Endodermal cell (in vitro differentiated cells): ENCODE data around the gene PER1. TPM values are rescaled to one million over a fixed set of nuclear protein-coding genes. Genes with fewer than 3 reads are reported as not detected.

ENCODE experiments used
- DNase-seq: peaks from one replicate; pipeline ENCODE4 v3.0.0-alpha.2; 2017
- H3K27ac ChIP-seq: 2 replicates; pipeline ENCODE4 v1.5.1; 2013; ENCODE audit warnings: mild to moderate bottlenecking, low read depth, low read length, moderate library complexity
- H3K27me3 ChIP-seq: 2 replicates; pipeline ENCODE4 v1.6.1; 2013; ENCODE audit warnings: mild to moderate bottlenecking, low read length, moderate library complexity; ENCODE audit not compliant: insufficient read depth, control insufficient read depth, poor library complexity, severe bottlenecking
- H3K36me3 ChIP-seq: 2 replicates; pipeline ENCODE4 v1.7.0; 2013; ENCODE audit warnings: mild to moderate bottlenecking, low read length, moderate library complexity; ENCODE audit not compliant: control insufficient read depth, insufficient read depth
- H3K4me1 ChIP-seq: one replicate; pipeline ENCODE4 v1.7.0; 2013; ENCODE audit warnings: low read length; ENCODE audit not compliant: control insufficient read depth, insufficient read depth
- H3K4me3 ChIP-seq: 2 replicates; pipeline ENCODE4 v1.5.1; 2013; ENCODE audit warnings: mild to moderate bottlenecking, low read length, moderate library complexity
- H3K9ac ChIP-seq: 2 replicates; pipeline ENCODE4 v1.6.1; 2013; ENCODE audit warnings: mild to moderate bottlenecking, low read length, moderate library complexity; ENCODE audit not compliant: poor library complexity, severe bottlenecking; ENCODE audit errors: extremely low read depth
- H3K9me3 ChIP-seq: 2 replicates; pipeline ENCODE4 v1.6.1; 2013; ENCODE audit warnings: mild to moderate bottlenecking, low read length, moderate library complexity; ENCODE audit not compliant: control insufficient read depth
- H3K27ac Mint-ChIP-seq: 2 replicates; pipeline ENCODE4 v1.8.0; 2020; ENCODE audit warnings: mixed read lengths
- H3K27me3 Mint-ChIP-seq: 2 replicates; pipeline ENCODE4 v1.8.0; 2021; ENCODE audit warnings: mild to moderate bottlenecking, mixed read lengths; ENCODE audit not compliant: insufficient read depth
- H3K36me3 Mint-ChIP-seq: 2 replicates; pipeline ENCODE4 v1.8.0; 2020; ENCODE audit warnings: low read depth, mixed read lengths
- H3K4me1 Mint-ChIP-seq: 2 replicates; pipeline ENCODE4 v1.8.0; 2020; ENCODE audit warnings: mixed read lengths
- H3K4me3 Mint-ChIP-seq: 2 replicates; pipeline ENCODE4 v1.8.0; 2020; ENCODE audit warnings: mild to moderate bottlenecking, moderate library complexity, mixed read lengths
- H3K9me3 Mint-ChIP-seq: 2 replicates; pipeline ENCODE4 v1.8.0; 2020; ENCODE audit warnings: mild to moderate bottlenecking, mixed read lengths
- WGBS, 2 experiments: methylation state at CpG; one replicate each; pipeline versions ENCODE4 v1.1.5 to v1.1.7; 2013; ENCODE audit warnings: missing lambda C conversion rate in 2 of 2, mixed read lengths in 1 of 2; ENCODE audit not compliant: insufficient coverage in 1 of 2, insufficient read length in 1 of 2; 5-methylcytosine and 5-hydroxymethylcytosine counted together
- total RNA-seq, 2 donors: library from RNA; stranded (reverse); fragmentation: NEBNext Ultra II Directional in 1 of 2; extraction: Animal tissue kit (Norgen Biotek cat#: 25700) in 1 of 2; gene quantifications; 2 replicates in 1 of 2; 3 replicates in 1 of 2; pipeline ENCODE4 v1.2.1, GENCODE V29; 2021
- TF ChIP-seq, protein P1 (sequence below): fragments of 200-600 bp; sonication (generic); conservative IDR thresholded peaks from 2 replicates; pipeline ENCODE4 v1.5.0; 2021; ENCODE audit warnings: antibody characterized with exemption, mild to moderate bottlenecking

The PER1 gene
- total RNA-seq, 2 donors from 2014 or later = 38.3 to 53.7 TPM

DNA sequence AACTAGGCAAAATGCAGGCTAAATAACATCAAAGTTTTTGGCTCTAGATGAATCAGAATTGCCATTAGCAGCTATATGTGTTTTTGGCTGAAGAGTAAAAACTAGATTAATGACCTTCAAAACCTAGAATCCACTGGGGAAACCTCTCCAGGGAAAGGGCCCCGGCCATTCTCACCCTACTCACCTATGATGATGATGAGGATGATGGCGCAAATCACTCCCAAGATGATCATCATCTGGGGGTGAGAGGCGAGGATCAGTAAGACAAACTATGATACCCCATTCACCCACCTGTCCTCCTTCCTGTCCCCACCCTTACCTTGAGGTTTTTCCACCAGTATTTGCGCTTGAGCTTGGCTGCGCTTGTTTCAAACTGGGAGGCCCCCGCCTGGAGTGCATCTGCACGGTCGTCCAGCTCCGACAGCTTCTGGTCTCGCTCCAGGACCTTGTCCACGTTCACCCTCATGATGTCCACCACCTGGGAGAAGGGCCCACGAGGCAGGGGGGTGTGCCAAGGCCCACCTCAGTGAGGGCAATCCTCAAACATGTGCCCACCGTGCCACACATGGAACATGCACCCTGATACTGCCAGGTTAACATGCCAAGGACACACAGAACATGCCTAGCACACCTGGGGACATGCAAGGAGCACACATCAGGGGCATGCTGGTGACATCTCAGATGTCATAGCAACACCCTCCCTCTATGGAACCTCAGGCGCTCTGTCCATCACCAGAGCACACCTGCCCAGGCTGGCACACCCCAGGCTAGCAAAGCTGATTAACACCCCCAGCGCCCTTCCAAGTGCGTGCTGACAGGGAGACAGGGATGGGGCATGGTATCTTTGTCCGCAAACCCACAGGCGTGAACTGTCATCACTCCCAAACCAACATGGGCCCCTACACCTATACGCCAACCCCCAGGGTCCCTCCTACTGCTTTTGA lies 9.4 kb upstream of the PER1 start:
- peak overlapping the region; percentile 77 for H3K4me3 Mint-ChIP-seq
- H3K27ac Mint-ChIP-seq = peak overlapping the region; percentile 64
- peak overlapping the region; percentile 81 for H3K9ac ChIP-seq
- peaks cover 15% of the 10 kb centered on the region for H3K4me1 ChIP-seq
- H3K4me1 Mint-ChIP-seq = peaks cover 36% of the 10 kb centered on the region
- TF ChIP-seq, protein P1, sequence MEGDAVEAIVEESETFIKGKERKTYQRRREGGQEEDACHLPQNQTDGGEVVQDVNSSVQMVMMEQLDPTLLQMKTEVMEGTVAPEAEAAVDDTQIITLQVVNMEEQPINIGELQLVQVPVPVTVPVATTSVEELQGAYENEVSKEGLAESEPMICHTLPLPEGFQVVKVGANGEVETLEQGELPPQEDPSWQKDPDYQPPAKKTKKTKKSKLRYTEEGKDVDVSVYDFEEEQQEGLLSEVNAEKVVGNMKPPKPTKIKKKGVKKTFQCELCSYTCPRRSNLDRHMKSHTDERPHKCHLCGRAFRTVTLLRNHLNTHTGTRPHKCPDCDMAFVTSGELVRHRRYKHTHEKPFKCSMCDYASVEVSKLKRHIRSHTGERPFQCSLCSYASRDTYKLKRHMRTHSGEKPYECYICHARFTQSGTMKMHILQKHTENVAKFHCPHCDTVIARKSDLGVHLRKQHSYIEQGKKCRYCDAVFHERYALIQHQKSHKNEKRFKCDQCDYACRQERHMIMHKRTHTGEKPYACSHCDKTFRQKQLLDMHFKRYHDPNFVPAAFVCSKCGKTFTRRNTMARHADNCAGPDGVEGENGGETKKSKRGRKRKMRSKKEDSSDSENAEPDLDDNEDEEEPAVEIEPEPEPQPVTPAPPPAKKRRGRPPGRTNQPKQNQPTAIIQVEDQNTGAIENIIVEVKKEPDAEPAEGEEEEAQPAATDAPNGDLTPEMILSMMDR = peak; percentile 10
- H3K27me3 ChIP-seq = no peaks in the 10 kb centered on the region
- H3K36me3 ChIP-seq = peaks cover 27% of the 10 kb centered on the region
- 85 to 91% methylated on average over 10 to 18 of the region's 19 CpGs for WGBS, 2 experiments
- no peak overlapping the region for H3K27ac ChIP-seq
- peaks cover 31% of the 10 kb centered on the region for H3K36me3 Mint-ChIP-seq
- no peak for DNase-seq
- H3K9me3 ChIP-seq = no peaks in the 10 kb centered on the region
- peak overlapping the region; percentile 93 for H3K4me3 ChIP-seq
- H3K27me3 Mint-ChIP-seq = no peaks in the 10 kb centered on the region
- H3K9me3 Mint-ChIP-seq = no peaks in the 10 kb centered on the region

DNA sequence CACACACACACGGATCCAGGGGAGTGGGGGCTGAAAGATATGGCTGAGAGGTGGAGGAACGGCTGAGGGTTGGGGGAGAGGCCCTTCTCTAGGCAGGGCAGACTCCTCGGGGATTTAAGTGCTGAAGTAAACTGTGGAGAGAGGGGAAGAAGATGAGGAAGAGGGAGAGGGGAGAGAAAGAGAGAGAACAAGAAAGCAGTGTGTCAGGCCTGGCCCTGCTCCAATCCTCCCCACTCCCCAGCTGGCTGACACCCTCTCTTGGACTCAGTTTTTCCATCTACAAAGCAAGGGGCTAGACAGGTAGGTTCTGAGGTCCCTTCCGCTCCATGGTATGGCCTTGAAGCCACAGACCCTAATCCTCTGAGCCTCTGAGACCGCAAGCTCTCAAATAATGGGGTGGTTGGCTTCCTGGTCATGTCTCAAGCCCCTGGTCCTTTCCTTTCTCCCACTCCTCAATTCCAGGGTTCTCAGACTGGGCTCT lies 8.6 kb upstream of the PER1 start:
- Histone ChIP-seq H3K27me3 (no peaks in the 10 kb centered on the region), H3K27ac (no peak overlapping the region), H3K36me3 (peaks cover 27% of the 10 kb centered on the region), H3K9me3 (no peaks in the 10 kb centered on the region), H3K9ac (no peak overlapping the region), H3K4me3 (peak overlapping the region; percentile 93), H3K4me1 (peaks cover 17% of the 10 kb centered on the region)
- TF ChIP-seq, protein P1 = no peak
- DNase-seq = peak; percentile 35
- peaks cover 31% of the 10 kb centered on the region for H3K36me3 Mint-ChIP-seq
- no peaks in the 10 kb centered on the region for H3K9me3 Mint-ChIP-seq
- no peak overlapping the region for H3K27ac Mint-ChIP-seq
- H3K4me3 Mint-ChIP-seq = peak overlapping the region; percentile 77
- 63 to 83% methylated on average over 2 to 5 of the region's 5 CpGs for WGBS, 2 experiments
- peaks cover 34% of the 10 kb centered on the region for H3K4me1 Mint-ChIP-seq
- no peaks in the 10 kb centered on the region for H3K27me3 Mint-ChIP-seq

DNA sequence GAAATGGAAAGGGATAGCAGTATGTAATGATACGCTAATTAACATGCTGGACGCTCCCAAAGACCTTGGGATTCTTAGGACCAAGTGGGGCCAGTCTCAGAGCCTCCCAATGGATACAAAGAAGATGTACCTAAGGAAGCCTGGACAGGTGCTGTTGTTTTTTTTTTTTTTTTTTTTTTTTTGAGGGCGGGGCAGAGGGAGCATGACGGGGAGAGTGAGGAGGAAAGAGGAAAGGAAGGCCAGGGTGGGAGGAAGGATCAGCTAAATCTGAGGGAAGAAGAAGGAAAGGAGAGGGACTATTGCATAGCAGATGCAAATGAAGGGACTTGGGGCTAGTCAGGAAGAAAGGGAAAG lies 8.0 kb upstream of the PER1 start:
- H3K4me3 Mint-ChIP-seq = peak overlapping the region; percentile 77
- TF ChIP-seq, protein P1 = no peak
- no peaks in the 10 kb centered on the region for H3K9me3 ChIP-seq
- peak; percentile 36 for DNase-seq
- no peaks in the 10 kb centered on the region for H3K9me3 Mint-ChIP-seq
- H3K4me1 Mint-ChIP-seq = peaks cover 34% of the 10 kb centered on the region
- WGBS, 2 experiments = 84 to 100% methylated on average over 2 to 4 of the region's 4 CpGs
- H3K36me3 Mint-ChIP-seq = peaks cover 31% of the 10 kb centered on the region
- no peak overlapping the region for H3K9ac ChIP-seq
- no peak overlapping the region for H3K4me3 ChIP-seq
- peaks cover 21% of the 10 kb centered on the region for H3K4me1 ChIP-seq
- H3K27ac Mint-ChIP-seq = no peak overlapping the region
- H3K27me3 ChIP-seq = no peaks in the 10 kb centered on the region
- no peak overlapping the region for H3K27ac ChIP-seq
- no peaks in the 10 kb centered on the region for H3K27me3 Mint-ChIP-seq
- peaks cover 27% of the 10 kb centered on the region for H3K36me3 ChIP-seq
